Endothelial cell of umbilical vein (primary cell): Measurements from ENCODE around the gene PFKFB3. TPM values are rescaled to one million over a fixed set of nuclear protein-coding genes. Genes with fewer than 3 reads are reported as not detected.

Experiments used
- BruUV-seq: library from RNA; stranded (reverse); fragments of 400-500 nt; replicated peaks from 2 replicates; lab custom pipeline; 2021; lab: Mats Ljungman, UMichigan
- CTCF ChIA-PET: fragments of 300-600, 350-600 bp; sonication (Branson Sonifier 250); formaldehyde crosslinking; loops from one replicate; lab custom pipeline; 2021; ENCODE audit warnings: antibody characterized with exemption, inconsistent platforms; lab: Charles Lee
- POLR2A ChIA-PET: fragments of 300-600, 350-600 bp; sonication (Branson Sonifier 250); formaldehyde crosslinking; loops from one replicate; lab custom pipeline; 2021; ENCODE audit warnings: antibody characterized with exemption, inconsistent platforms; lab: Charles Lee
- DNase-seq: peaks from one replicate; pipeline ENCODE4 v3.0.0-alpha.2; 2011; ENCODE audit warnings: low read depth, low spot score
- FAIRE-seq: peaks from 2 replicates; lab custom pipeline; 2011; peaks lifted over from hg19 to GRCh38; lab: Jason Lieb, UNC
- H2AFZ ChIP-seq: 2 replicates; pipeline ENCODE4 v1.6.0; 2012; ENCODE audit warnings: low read depth, low read length, control low read depth, inconsistent platforms
- H3K27ac ChIP-seq: 2 replicates; pipeline ENCODE4 v1.5.1; 2011; ENCODE audit warnings: low read depth, mild to moderate bottlenecking, control low read depth, low read length, moderate library complexity; ENCODE audit not compliant: insufficient read depth
- H3K27me3 ChIP-seq, 2 experiments: 2 replicates each; pipeline versions ENCODE4 v1.6.0 to v1.6.1; 2011; ENCODE audit warnings: low read length in 2 of 2, mixed read lengths in 1 of 2; ENCODE audit not compliant: control insufficient read depth in 2 of 2, insufficient read depth in 2 of 2
- H3K36me3 ChIP-seq, 2 experiments: 2 replicates in 1 of 2; 3 replicates in 1 of 2; pipeline ENCODE4 v1.5.1; 2011; ENCODE audit warnings: low read length in 2 of 2, mild to moderate bottlenecking in 1 of 2, moderate library complexity in 1 of 2; ENCODE audit not compliant: control insufficient read depth in 2 of 2, insufficient read depth in 2 of 2; ENCODE audit errors: extremely low read depth in 1 of 2
- H3K4me1 ChIP-seq: 3 replicates; pipeline ENCODE4 v1.5.1; 2011; ENCODE audit warnings: mild to moderate bottlenecking, low read length; ENCODE audit not compliant: control insufficient read depth, insufficient read depth; ENCODE audit errors: extremely low read depth
- H3K4me2 ChIP-seq: 2 replicates; pipeline ENCODE4 v1.6.1; 2011; ENCODE audit warnings: low read length, control low read depth, mixed read lengths; ENCODE audit not compliant: insufficient read depth
- H3K4me3 ChIP-seq, 3 experiments: fragments of 200-600 bp in 1 of 3; sonication (generic), shearing (Covaris generic) in 1 of 3; replicated peaks in 1 of 3; 2 replicates each; pipeline ENCODE4 v1.5.1; 2011 to 2016; ENCODE audit warnings: control low read depth in 3 of 3, low read length in 3 of 3, mild to moderate bottlenecking in 2 of 3, inconsistent platforms in 1 of 3, low read depth in 1 of 3, moderate library complexity in 1 of 3; ENCODE audit not compliant: insufficient read depth in 1 of 3
- H3K79me2 ChIP-seq: 2 replicates; pipeline ENCODE4 v1.6.0; 2012; ENCODE audit warnings: low read length, inconsistent platforms; ENCODE audit not compliant: control insufficient read depth, insufficient read depth
- H3K9ac ChIP-seq: replicated peaks from 2 replicates; pipeline ENCODE3; 2011; ENCODE audit warnings: low read length, control low read depth; ENCODE audit not compliant: insufficient read depth; ENCODE audit errors: extremely low read depth
- H3K9me1 ChIP-seq: replicated peaks from 3 replicates; pipeline ENCODE4 v1.6.0; 2011; ENCODE audit warnings: mild to moderate bottlenecking, low read length; ENCODE audit not compliant: control insufficient read depth, insufficient read depth; ENCODE audit errors: extremely low read depth
- H3K9me3 ChIP-seq: replicated peaks from 2 replicates; pipeline ENCODE4 v1.5.1; 2012; ENCODE audit warnings: low read length, inconsistent platforms; ENCODE audit not compliant: control insufficient read depth, insufficient read depth
- H4K20me1 ChIP-seq: replicated peaks from 2 replicates; pipeline ENCODE3; 2011; ENCODE audit warnings: mild to moderate bottlenecking, low read length; ENCODE audit not compliant: control insufficient read depth, insufficient read depth; ENCODE audit errors: extremely low read depth
- EZH2 ChIP-seq: IDR thresholded peaks from 2 replicates; pipeline ENCODE4 v1.6.1; 2012; ENCODE audit warnings: borderline replicate concordance, low read depth, mild to moderate bottlenecking, moderate library complexity, low read length, inconsistent platforms; ENCODE audit not compliant: severe bottlenecking
- FOS ChIP-seq: IDR thresholded peaks from 2 replicates; pipeline ENCODE4 v1.6.1; 2011; ENCODE audit warnings: mild to moderate bottlenecking, low read length, moderate library complexity, borderline replicate concordance; ENCODE audit not compliant: insufficient read depth
- GATA2 ChIP-seq: IDR thresholded peaks from 2 replicates; pipeline ENCODE4 v1.7.0; 2011; ENCODE audit warnings: low read depth, mild to moderate bottlenecking, moderate library complexity, mixed read lengths, low read length; ENCODE audit not compliant: insufficient read length, insufficient read depth
- JUN ChIP-seq: IDR thresholded peaks from 2 replicates; pipeline ENCODE4 v1.6.1; 2011; ENCODE audit warnings: borderline replicate concordance, low read depth; ENCODE audit not compliant: insufficient read length, insufficient read depth
- MYC ChIP-seq: IDR thresholded peaks from one replicate; pipeline ENCODE4 v1.6.1; 2011; ENCODE audit warnings: mild to moderate bottlenecking, low read depth, low read length
- POLR2A ChIP-seq: IDR thresholded peaks from 2 replicates; pipeline ENCODE4 v1.6.1; 2012; ENCODE audit warnings: low read depth, mild to moderate bottlenecking, control low read depth, low read length
- POLR2AphosphoS5 ChIP-seq: IDR thresholded peaks from 2 replicates; pipeline ENCODE4 v1.6.1; 2012; ENCODE audit warnings: low read depth, mild to moderate bottlenecking, control low read depth, low read length, moderate library complexity; ENCODE audit not compliant: insufficient read depth
- dilution Hi-C: fragments of 300-500 bp; cut with MboI; formaldehyde crosslinking; loops from one replicate; pipeline ENCODE4 v1.15.0; 2019; ENCODE audit warnings: low sequenced_read_pairs; ENCODE audit not compliant: extremely low pct_ligation_motif_present
- intact Hi-C: fragments of 100-400 bp; cut with micrococcal nuclease; formaldehyde crosslinking; loops from one replicate; pipeline ENCODE4 v1.10.0; 2022
- polyA plus RNA-seq, 4 experiments: library from polyadenylated mRNA; depleted of rRNA in 3 of 4; stranded (reverse) in 3 of 4; unstranded in 1 of 4; fragments of >200 nt; gene quantifications; 2 replicates each; pipeline versions ENCODE4 v1.2.1 to v1.2.3, GENCODE V29; 2011 to 2012; ENCODE audit warnings: missing spikeins in 1 of 4
- total RNA-seq: library from RNA; stranded (reverse); gene quantifications from 2 replicates; pipeline ENCODE4 v1.2.3, GENCODE V29; 2021
- TF ChIP-seq, protein P1 (sequence below): IDR thresholded peaks from 2 replicates; pipeline ENCODE4 v1.6.1; 2011; ENCODE audit not compliant: insufficient read depth, insufficient read length
- TF ChIP-seq, protein P2 (sequence below), 2 donors: IDR thresholded peaks; 1 replicate in 1 of 2; 2 replicates in 1 of 2; pipeline ENCODE4 v1.5.1; 2011; ENCODE audit warnings: low read length in 2 of 2, mild to moderate bottlenecking in 2 of 2, moderate library complexity in 2 of 2, control low read depth in 1 of 2, inconsistent platforms in 1 of 2, low read depth in 1 of 2; ENCODE audit not compliant: insufficient read depth in 1 of 2; ENCODE audit errors: extremely low read depth in 1 of 2

The PFKFB3 gene
- total and polyA plus RNA-seq, 2 donors (not counting 3 experiments of a cell fraction or from before 2014, with no cell fraction given), result 15.8 to 33.7 TPM

- H3K79me2 ChIP-seq, result no peaks in the 10 kb centered on the region
- H3K36me3 ChIP-seq, result no peaks in the 10 kb centered on the region
- H3K4me3 ChIP-seq, result no peak overlapping the region
- BruUV-seq, result no TSS peak
- TF ChIP-seq POLR2AphosphoS5 (no peak), MYC (no peak), POLR2A (no peak), GATA2 (no peak), JUN (no peak), FOS (no peak), EZH2 (no peak)
- TF ChIP-seq, protein P1, sequence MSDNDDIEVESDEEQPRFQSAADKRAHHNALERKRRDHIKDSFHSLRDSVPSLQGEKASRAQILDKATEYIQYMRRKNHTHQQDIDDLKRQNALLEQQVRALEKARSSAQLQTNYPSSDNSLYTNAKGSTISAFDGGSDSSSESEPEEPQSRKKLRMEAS, result no peak
- TF ChIP-seq, protein P2, sequence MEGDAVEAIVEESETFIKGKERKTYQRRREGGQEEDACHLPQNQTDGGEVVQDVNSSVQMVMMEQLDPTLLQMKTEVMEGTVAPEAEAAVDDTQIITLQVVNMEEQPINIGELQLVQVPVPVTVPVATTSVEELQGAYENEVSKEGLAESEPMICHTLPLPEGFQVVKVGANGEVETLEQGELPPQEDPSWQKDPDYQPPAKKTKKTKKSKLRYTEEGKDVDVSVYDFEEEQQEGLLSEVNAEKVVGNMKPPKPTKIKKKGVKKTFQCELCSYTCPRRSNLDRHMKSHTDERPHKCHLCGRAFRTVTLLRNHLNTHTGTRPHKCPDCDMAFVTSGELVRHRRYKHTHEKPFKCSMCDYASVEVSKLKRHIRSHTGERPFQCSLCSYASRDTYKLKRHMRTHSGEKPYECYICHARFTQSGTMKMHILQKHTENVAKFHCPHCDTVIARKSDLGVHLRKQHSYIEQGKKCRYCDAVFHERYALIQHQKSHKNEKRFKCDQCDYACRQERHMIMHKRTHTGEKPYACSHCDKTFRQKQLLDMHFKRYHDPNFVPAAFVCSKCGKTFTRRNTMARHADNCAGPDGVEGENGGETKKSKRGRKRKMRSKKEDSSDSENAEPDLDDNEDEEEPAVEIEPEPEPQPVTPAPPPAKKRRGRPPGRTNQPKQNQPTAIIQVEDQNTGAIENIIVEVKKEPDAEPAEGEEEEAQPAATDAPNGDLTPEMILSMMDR (IDR thresholded peaks at IDR 0.05; ENCODE audit: extremely low read depth in 1 of 2, insufficient read depth in 1 of 2, low read depth in 1 of 2, low read length in 2 of 2), result no peak
- dilution Hi-C loops (no loop called here), intact Hi-C loops (no loop called here)
- H4K20me1 ChIP-seq, result no peaks in the 10 kb centered on the region
- H3K4me2 ChIP-seq, result no peak overlapping the region
- no peaks in the 10 kb centered on the region for H3K9me1 ChIP-seq
- FAIRE-seq, result no peak
- no peak overlapping the region for H3K9ac ChIP-seq
- no peak overlapping the region for H2AFZ ChIP-seq
- no peak for DNase-seq
- H3K27me3 ChIP-seq, result no peaks in the 10 kb centered on the region
- ChIA-PET POLR2A (no interaction called here), CTCF (interaction anchor here (0.7 to 1.9 kb wide), 5 partner anchors 11 to 194 kb away, joined by 3 to 6 read pairs (median 3); no protein-coding TSS in a partner anchor)
- H3K4me1 ChIP-seq, result peaks cover 10% of the 10 kb centered on the region
- H3K9me3 ChIP-seq, result no peaks in the 10 kb centered on the region
- no peak overlapping the region for H3K27ac ChIP-seq
Measured at GRCh38 chr10:6280291-6280690, 77.6 kb downstream of the PFKFB3 start.
